ENCODE data around the gene UGT1A3. TPM values are rescaled to one million over a fixed set of nuclear protein-coding genes. Genes with fewer than 3 reads are reported as not detected.
"Not testable (repeated sequence)": the region's sequence is repeated elsewhere in the genome, so short reads cannot be mapped to it uniquely, and the experiment has no call there.

Gene UGT1A3
- total and polyA plus RNA-seq, 7 donors, result 0.36 TPM; not detected in 6

DNA sequence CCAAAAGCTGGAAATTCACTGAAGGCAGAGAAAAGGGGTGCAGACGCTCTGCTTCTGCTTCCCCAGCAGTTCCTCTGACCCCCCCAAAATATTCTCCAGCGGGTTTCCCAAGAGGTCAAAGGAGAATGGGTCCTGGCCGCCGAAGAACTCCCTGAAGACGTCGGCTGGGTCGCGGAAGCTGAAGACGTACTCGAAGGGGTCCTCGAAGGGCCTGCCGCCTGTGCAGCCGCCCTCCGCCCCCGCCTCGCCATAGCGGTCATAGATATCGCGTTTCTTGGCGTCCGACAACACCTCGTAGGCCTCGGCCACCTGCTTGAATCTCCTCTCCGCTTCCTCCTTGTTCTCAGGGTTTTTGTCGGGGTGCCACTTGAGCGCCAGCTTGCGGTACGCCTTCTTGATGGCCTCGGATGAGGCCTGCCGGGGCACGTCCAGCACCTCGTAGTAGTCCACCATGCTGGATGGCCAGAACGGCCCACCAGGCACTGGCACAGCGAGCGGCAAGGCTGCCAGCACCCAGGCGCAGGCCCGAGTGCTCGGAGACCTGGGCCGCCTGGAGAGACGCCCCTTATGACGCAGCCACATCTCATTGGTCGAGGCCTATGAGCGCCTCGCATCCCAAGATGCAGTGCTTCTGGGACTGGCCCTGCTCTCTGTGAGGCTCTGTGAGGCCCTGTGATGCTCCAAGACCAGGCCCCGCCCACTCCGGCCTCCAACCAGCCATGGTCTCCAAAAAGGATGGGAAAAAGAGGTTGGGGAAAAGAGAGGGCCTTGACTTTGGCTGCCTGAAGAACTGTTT is 14.8 kb downstream of the UGT1A3 start:
- Histone ChIP-seq H3K4me1 (no peaks in the 10 kb centered on the region), H3K9me3 (no peaks in the 10 kb centered on the region), H3K4me3 (no peak overlapping the region), H3K27me3 (no peaks in the 10 kb centered on the region), H3K36me3 (no peaks in the 10 kb centered on the region), H3K27ac (no peak overlapping the region)
- intact Hi-C loops (cut with DNase I), result no loop called here
- TF ChIP-seq POLR2AphosphoS5 (IDR thresholded peaks at IDR 0.05) (no peak), EP300 (IDR thresholded peaks at IDR 0.05) (no peak), POLR2A (IDR thresholded peaks at IDR 0.05) (no peak)
- TF ChIP-seq, protein P1, sequence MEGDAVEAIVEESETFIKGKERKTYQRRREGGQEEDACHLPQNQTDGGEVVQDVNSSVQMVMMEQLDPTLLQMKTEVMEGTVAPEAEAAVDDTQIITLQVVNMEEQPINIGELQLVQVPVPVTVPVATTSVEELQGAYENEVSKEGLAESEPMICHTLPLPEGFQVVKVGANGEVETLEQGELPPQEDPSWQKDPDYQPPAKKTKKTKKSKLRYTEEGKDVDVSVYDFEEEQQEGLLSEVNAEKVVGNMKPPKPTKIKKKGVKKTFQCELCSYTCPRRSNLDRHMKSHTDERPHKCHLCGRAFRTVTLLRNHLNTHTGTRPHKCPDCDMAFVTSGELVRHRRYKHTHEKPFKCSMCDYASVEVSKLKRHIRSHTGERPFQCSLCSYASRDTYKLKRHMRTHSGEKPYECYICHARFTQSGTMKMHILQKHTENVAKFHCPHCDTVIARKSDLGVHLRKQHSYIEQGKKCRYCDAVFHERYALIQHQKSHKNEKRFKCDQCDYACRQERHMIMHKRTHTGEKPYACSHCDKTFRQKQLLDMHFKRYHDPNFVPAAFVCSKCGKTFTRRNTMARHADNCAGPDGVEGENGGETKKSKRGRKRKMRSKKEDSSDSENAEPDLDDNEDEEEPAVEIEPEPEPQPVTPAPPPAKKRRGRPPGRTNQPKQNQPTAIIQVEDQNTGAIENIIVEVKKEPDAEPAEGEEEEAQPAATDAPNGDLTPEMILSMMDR (IDR thresholded peaks at IDR 0.05), result no peak
- 96 to 97% methylated on average over 46 of the region's 46 CpGs for WGBS, 2 donors
- DNase-seq, result no peak

DNA sequence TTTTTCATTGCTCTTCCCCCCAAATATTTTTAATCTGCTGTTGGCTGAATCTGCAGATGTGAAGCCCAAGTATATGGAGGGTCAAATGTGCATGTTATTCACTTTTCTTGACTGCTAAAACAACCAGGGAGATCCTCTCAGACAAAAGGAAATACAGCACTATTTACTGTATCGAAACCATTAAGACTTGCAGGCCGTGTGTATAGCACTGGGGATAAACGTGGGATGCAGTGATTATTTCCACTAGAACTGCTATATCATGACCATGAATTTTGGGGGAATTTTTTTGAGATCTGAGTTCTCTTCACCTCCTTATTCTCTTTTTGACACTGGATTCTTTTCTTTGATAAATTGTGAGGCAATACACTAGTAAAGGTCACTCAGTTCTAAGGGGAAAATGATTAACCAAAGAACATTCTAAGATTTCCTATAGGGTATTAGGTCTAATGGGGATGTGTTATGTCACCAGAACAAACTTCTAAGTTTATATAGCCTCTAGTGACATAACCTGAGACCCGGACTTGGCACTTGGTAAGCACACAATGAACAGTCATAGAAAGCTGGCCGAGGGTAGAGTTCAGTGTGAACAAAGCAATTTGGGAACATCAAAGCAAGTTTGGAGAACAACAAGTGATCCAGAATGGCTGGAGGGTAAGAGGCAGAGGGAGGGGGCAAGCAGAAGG is 16.4 kb downstream of the UGT1A3 start:
- intact Hi-C loops (cut with DNase I), result no loop called here
- TF ChIP-seq POLR2A (IDR thresholded peaks at IDR 0.05) (no peak), EP300 (IDR thresholded peaks at IDR 0.05) (no peak), POLR2AphosphoS5 (IDR thresholded peaks at IDR 0.05) (no peak)
- TF ChIP-seq, protein P1 (IDR thresholded peaks at IDR 0.05), result no peak
- no peak overlapping the region for H3K4me3 ChIP-seq
- no peaks in the 10 kb centered on the region for H3K4me1 ChIP-seq
- H3K36me3 ChIP-seq, result no peaks in the 10 kb centered on the region
- no peak for DNase-seq
- H3K9me3 ChIP-seq, result no peaks in the 10 kb centered on the region
- H3K27me3 ChIP-seq, result no peaks in the 10 kb centered on the region
- WGBS, 2 donors, result 50 to 68% methylated on average over 5 of the region's 5 CpGs
- H3K27ac ChIP-seq, result no peak overlapping the region

DNA sequence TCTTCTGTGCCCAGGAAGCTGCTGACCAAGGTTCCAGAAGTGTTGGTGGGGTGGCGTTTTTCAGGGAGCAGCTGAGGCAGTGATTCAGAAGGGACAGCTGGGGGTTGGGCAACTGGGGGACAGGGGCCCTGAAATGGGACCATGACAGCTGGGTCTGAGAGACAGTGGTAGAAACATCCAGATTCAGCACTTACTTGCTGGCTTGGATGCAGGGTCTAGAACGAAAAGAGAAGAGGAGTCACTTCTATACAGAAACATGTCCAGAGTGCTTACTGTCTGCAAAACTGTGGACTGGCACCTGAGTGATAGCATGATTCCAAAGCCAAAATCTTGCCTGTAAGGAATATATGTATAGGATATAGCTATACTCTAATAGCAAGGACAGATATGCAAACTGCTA is 17.0 kb downstream of the UGT1A3 start:
- H3K4me3 ChIP-seq; intact Hi-C loops (cut with DNase I); H3K27ac ChIP-seq; H3K27me3 ChIP-seq; H3K36me3 ChIP-seq; H3K9me3 ChIP-seq; H3K4me1 ChIP-seq; DNase-seq: not testable (repeated sequence)
- WGBS, 2 donors, result 83 to 86% methylated on average over 2 of the region's 2 CpGs

DNA sequence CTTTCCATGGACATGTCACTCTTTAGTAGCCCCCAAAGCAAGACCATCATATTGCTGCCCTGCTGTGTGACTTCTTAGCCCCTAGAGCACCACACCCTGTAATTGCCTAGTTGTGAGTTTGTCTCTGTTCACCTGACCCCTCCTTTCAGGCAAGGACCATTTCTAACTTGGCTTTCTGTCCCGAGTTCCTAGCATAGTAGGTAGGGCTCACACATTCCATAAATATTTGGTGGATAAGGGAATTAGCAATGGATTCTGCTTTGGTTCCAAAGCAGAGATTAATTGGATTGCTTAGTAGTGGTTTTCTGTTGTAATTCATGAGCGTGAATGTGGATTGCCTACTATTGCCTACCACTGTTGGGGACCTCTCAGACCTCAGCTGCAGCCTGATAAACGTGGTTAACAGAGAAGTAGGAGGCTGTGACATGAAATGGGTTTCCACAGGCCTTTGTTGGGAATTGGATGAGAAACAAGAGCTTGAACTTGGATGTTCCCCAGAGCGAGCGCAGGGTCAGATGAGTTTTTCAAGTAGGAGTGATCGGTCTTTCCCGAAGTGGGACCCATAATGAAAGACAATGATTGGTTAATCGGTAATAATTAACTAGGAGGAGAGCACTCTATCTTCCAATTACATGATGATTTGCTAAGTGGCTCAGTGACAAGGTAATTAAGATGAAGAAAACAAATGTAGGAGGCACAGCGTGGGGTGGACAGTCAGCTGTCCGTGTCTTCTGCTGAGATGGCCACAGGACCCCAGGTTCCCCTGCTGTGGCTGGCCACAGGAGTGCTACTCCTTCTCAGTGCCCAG is 17.8 kb downstream of the UGT1A3 start:
- WGBS, 2 donors, result 78 to 89% methylated on average over 10 of the region's 10 CpGs
- intact Hi-C loops (cut with DNase I), result no loop called here
- DNase-seq, result no peak
- no peaks in the 10 kb centered on the region for H3K4me1 ChIP-seq
- no peaks in the 10 kb centered on the region for H3K9me3 ChIP-seq
- H3K27ac ChIP-seq, result no peak overlapping the region
- H3K27me3 ChIP-seq, result no peaks in the 10 kb centered on the region
- no peak overlapping the region for H3K4me3 ChIP-seq
- TF ChIP-seq, protein P1 (IDR thresholded peaks at IDR 0.05), result no peak
- no peak for TF ChIP-seq POLR2AphosphoS5 (IDR thresholded peaks at IDR 0.05)
- TF ChIP-seq POLR2A (IDR thresholded peaks at IDR 0.05), result no peak
- TF ChIP-seq EP300 (IDR thresholded peaks at IDR 0.05), result no peak
- no peaks in the 10 kb centered on the region for H3K36me3 ChIP-seq

DNA sequence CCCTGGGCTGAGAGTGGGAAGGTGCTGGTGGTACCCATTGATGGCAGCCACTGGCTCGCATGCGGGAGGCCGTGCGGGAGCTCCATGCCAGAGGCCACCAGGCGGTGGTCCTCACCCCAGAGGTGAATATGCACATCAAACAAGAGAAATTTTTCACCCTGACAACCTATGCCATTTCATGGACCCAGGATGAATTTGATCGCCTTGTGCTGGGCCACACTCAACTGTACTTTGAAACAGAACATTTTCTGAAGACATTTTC is 18.4 kb downstream of the UGT1A3 start:
- Histone ChIP-seq H3K27ac (no peak overlapping the region), H3K9me3 (no peaks in the 10 kb centered on the region), H3K27me3 (no peaks in the 10 kb centered on the region), H3K4me1 (no peaks in the 10 kb centered on the region), H3K36me3 (no peaks in the 10 kb centered on the region), H3K4me3 (no peak overlapping the region)
- no peak for DNase-seq
- 88 to 97% methylated on average over 6 of the region's 6 CpGs for WGBS, 2 donors
- TF ChIP-seq, protein P1 (IDR thresholded peaks at IDR 0.05), result no peak
- TF ChIP-seq POLR2AphosphoS5 (IDR thresholded peaks at IDR 0.05) (no peak), POLR2A (IDR thresholded peaks at IDR 0.05) (no peak), EP300 (IDR thresholded peaks at IDR 0.05) (no peak)
- intact Hi-C loops (cut with DNase I), result no loop called here

DNA sequence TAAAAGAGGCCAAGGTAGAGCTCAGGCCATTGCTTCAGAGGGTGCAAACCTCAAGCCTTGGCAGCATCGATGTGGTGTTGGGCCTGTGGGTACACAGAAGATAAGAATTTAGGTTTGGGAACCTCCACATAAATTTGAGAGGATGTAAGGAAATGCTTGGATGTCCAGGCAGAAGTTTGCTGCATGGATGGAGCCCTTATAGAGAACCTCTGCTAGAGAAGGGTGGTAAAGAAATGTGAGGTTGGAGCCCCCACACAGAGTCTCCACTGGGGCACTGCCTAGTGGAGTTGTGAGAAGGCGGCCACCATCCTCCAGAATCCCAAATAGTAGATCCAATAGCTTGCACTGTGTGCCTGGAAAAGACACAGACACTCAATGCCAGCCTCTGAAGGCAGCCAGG is 21.8 kb downstream of the UGT1A3 start:
- DNase-seq; H3K36me3 ChIP-seq; H3K27me3 ChIP-seq; H3K9me3 ChIP-seq; H3K27ac ChIP-seq; intact Hi-C loops (cut with DNase I); H3K4me3 ChIP-seq; H3K4me1 ChIP-seq: not testable (repeated sequence)
- WGBS, 2 donors, result 85 to 90% methylated on average over 2 of the region's 2 CpGs

DNA sequence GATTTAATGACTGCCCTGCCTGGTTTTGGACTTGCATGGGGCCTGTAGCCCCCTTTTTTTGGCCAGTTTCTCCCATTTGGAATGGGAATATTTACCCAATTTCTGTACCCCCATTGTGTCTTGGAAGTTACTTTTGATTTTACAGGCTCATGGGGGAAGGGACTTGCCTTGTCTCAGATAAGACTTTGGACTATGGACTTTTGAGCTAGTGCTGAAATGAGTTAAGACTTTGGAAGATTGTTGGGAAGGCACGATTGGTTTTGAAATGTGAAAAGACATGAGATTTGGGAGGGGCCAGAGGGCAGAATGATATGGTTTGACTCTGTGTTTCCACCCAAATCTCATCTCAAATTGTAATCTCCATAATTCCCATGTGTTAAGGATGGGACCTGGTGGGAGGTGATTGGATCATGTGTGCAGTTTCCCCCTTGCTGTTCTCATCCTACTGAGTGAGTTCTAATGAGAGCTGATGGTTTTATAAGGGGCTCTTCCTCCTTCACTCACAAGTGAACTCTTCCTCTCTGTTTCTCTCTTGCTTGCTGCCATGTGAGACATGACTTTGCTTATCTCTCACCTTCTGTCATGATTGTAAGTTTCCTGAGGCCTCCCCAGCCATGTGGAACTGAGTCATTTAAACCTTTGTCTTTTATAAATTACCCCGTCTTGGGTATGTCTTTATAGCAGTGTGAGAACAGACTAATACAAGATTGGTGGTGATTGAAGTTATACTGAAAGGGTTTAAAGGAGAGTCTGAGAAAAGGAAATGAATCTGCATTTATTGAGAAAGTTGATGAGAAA is 22.6 kb downstream of the UGT1A3 start:
- H3K4me3 ChIP-seq; intact Hi-C loops (cut with DNase I); DNase-seq; H3K9me3 ChIP-seq; H3K36me3 ChIP-seq; H3K27me3 ChIP-seq; H3K27ac ChIP-seq; H3K4me1 ChIP-seq: not testable (repeated sequence)
- WGBS, 2 donors, result 57 to 70% methylated on average over 2 of the region's 2 CpGs
